Stimulated activated CD8-positive, alpha-beta memory T cell treated with anti-CD3 and anti-CD28 coated beads, Interleukin-7, amount 100 ng/mL, for 1 hour (primary cell): ENCODE measurements around the gene SCN1B.

Experiments used
- DNase-seq, 2 donors: peaks; one replicate each; pipeline ENCODE4 v3.0.0-alpha.2; 2020; ENCODE audit warnings: low read depth in 2 of 2

SCN1B gene

DNA sequence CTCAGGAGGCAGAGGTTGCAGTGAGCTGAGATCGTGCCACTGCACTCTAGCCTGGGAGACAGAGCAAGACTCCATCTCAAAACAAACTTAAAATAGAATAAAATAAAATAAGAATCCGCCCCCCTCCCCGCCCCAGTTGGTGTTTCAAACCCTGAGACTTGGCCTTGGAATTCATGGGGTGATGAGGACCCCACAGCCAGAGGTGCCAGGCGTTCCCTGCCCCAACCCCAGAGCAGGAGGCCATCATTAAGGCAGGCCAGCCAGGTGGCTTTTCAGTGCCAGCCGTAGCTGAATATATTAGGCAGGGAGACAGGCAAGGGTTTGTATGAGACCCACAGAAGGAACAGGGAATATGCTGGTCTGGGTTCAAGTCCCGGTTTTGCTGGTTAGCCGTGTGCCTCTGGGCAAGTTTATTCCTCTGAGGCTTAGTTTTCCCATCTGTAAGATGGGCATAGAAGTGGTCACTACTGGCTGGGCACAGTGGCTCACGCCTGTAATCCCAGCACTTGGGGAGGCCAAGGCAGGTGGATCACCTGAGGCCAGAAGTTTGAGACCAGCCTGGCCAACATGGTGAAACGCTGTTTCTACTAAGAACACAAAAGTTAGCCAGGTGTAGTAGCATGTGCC lies 23.5 kb downstream of the SCN1B start:
- no peak for DNase-seq

DNA sequence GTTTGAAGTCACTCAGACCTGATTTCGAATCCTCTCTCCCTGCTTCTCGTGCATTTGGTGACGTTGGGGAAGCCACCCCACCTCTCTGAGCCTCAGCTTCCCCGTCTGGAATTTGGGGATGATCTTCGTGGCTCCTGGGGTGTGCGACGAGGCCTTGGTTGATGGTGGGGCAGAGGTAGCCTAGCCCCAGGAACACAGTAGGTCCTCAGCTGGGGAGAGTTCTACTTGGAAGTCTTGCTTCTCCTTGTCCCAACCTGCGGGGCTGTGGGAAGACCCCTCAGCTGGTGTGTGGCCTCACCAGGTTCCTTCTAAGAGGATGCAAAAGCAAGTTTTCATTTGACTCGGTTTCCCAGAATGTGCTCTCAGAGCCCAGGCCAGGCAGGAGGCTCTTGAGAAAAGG lies 24.4 kb downstream of the SCN1B start:
- DNase-seq: no peak

DNA sequence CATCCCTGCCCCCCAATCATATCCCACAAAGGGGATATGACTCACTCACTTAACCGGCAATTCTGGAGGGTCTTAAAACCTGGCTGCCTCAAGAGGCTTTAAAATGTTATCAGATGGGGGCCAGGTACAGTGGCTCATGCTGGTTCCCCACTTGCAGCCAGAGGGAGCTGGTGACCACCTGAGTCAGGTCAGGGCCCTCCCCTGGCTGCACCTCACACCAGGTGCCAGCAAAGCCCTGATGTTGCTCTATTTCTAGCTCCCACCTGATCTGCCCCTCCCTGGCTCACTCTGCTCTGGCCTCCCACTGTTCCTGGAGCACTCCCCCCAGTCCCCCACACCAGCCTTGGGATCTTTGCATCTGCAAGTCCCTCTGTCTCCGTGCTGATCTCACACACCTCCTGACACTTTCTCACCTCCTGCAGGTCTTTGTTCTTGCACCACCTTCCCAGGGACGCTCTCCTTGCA lies 25.5 kb downstream of the SCN1B start:
- DNase-seq: no peak

DNA sequence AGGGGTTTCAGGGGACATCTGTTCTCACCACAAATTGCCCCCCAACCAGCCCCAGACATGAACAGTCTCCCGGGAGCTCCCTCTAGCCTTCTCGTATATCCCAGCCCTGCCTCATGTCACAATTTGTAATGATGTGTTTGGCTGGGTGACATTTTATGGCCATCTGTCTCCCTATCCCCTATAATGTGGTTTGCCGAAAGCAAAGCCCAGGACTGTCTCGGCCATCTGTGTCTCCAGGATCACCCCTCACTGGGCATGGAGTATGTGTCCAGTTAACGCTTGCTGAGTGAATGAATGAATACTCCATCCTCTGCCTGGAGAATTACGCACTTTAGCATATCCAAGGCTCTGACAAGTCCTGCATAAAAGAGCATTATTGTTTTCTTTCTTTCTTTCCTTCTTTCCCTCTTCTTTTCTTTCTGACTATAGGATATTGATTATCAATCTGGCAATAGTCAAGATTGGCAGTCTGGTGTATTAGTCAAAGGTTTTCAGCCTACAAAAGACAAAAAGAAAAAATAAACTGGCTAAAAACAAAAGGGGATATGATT lies 26.3 kb downstream of the SCN1B start:
- DNase-seq: no peak

DNA sequence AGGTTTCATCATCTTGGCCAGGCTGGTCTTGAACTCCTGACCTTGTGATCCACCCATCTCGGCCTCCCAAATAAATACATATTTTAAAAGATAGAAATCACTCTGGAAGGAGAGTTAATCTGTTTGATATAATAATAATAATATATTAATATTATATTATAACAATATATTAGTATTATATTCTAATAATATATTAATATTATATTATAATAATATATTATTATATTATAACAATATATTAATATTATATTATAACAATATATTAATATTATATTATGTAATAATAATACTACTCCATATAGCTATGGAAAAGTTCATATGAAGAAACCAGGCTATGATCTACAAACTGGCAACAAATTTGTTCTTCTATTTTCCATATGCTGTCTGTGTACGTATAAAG lies 28.1 kb downstream of the SCN1B start:
- no peak for DNase-seq

DNA sequence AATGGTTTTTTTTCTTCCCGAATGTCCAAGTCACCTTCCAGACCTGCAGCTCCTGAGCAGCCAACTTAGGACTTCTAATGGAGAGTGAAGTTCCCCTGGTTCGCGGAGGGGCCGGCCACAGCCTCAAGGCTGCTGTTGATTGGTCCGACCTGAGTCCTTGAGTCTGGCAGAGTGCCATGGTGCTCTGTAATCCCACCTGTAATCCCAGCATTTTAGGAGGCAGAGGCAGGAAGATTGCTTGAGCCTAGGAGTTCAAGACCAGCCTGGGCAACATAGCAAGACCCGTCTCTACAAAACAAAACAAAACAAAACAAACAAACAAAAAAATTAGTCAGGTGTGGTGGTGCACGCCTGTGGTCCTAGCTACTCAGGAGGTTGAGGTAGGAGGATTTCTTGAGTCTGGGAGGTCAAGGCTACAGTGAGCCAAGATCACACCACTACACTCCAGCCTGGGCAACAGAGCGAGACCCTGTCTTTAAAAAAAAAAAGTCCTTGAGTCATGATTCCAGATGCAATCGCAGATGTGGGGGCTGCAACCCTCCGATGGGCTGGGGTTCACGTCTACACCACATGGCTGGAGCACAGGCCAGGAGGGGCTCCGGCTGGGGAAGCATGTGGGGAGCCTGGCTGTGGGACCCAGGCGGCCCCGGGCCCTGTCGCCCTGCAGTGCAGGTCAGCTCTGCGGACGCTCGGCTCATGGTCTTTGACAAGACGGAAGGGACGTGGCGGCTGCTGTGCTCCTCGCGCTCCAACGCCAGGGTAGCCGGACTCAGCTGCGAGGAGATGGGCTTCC lies 28.9 kb downstream of the SCN1B start:
- no peak for DNase-seq

DNA sequence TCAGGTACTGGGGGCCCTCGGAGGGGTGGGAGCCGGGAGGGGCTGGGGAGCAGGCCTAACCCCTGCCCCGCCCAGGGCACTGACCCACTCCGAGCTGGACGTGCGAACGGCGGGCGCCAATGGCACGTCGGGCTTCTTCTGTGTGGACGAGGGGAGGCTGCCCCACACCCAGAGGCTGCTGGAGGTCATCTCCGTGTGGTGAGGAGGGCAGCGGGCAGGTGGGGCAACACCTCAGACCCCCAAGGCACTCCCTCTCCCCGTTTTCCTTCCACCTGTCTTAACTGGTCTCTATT lies 29.5 kb downstream of the SCN1B start:
- no peak for DNase-seq

DNA sequence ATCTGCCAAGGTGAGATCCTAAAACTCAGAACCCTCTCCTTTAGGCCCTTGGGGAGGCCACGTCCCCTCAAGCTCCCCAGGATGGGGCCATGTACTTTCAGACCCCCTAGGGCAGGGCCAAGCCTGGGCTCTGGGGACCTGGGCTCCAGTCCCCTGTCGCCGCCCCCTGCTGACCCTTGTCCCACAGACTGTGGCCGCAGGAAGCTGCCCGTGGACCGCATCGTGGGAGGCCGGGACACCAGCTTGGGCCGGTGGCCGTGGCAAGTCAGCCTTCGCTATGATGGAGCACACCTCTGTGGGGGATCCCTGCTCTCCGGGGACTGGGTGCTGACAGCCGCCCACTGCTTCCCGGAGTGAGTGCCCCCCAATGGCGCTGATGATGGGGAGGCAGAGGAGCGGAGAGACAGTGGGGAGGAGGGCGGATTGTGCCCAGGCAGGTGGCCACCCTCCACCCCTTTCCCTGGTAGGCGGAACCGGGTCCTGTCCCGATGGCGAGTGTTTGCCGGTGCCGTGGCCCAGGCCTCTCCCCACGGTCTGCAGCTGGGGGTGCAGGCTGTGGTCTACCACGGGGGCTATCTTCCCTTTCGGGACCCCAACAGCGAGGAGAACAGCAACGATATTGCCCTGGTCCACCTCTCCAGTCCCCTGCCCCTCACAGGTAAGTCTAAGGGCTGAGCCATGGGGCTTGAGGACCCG lies 30.0 kb downstream of the SCN1B start:
- no peak for DNase-seq

DNA sequence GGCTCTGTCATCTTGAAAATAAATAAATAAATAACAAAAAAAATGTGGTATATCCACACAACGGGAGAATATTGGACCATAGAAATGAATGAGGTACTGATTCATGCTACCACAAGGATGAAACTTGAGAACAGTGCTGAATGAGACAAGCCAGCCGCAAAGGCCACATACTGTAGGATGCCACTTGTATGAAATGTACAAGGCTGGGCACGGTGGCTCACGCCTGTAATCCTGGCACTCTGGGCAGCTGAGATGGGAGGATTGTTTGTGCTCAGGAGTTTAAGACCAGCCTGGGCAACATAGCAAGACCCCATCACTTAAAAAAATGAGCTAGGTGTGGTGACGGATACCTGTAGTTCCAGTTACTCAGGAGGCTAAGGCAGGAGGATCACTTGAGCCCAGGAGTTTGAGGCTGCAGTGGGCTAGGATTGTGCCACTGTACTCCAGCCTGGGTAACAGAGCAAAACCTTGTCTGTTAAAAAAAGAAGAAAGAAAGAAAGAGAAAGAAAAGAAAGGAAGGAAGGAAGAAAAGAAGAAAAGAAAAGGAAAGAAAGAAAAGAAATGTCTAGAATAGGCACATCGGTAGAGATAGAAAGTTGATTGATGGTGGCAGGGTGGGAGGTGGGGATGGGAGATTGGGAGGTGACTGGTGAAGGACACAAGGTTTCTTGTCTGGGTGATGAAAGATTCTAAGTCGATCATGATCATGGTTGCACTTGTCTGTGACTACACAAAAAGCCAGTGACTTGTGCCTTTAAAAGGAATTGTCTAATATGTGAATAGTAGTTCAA lies 31.5 kb downstream of the SCN1B start:
- DNase-seq: no peak

DNA sequence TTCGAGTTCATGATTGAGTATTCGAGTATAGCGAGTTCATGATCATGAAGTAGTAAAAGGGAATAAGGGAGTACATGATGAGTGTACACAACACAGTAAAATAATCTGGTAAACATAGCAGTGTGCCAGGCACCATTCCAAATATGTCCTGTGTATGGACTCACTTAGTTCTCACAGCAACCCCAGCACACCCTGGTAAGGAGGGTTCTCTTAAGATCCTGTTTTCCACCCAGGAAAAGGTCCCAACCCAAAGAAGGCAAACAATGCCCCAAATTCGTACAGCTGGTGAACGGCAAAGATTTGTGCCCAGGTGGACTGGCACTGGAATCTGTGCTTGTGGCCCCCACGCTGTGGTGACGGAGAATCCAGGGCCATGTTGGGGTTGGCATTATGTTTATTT lies 32.7 kb downstream of the SCN1B start:
- no peak for DNase-seq

DNA sequence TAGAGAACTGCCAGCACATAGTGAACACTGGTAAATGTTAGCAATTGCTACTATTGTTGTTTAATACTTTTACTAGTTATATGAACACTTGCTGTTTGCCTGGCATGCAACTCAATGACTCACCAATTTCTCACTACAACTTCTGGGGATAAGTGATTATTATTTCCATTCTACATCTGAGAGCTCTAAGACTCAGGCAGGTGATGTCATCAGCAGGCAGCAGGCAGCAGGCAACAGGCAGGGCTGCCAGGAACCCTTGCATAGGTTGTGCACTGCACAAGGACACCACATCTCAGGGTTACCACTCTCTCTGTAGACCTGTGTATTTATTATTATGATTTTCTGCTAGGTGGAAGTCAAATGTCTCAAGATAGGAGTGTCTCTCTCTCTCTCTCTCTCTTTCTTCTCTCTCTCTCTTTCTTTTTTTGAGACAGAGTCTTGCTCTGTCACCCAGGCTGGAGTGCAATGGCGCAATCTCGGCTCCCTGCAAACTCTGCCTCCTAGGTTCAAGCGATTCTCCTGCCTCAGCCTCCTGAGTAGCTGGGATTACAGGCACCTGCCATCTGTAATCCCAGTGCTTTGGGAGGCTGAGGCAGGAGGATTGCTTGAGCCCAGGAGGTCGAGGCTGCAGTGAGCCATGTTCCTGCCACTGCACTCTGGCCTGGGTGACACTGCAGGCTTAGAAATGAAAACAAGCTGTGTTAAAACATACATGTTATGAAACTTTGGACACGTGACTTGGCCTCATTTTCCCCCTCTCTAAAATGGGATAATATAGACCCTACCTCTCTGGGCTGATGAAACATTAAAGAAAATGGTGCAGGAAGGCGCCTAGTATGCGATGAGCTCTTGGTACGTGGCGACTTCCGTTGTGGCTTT lies 33.9 kb downstream of the SCN1B start:
- no peak for DNase-seq

DNA sequence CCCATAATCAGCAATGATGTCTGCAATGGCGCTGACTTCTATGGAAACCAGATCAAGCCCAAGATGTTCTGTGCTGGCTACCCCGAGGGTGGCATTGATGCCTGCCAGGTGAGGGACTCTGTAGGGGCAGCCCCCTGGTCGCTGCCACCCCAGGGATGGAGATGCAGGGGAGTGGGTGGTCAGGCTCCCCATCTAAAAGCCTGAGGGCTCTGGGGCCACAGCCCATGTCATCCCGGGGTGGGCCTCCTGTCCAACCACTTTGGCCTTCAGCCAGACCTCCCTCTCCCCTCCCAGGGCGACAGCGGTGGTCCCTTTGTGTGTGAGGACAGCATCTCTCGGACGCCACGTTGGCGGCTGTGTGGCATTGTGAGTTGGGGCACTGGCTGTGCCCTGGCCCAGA lies 35.3 kb downstream of the SCN1B start:
- no peak for DNase-seq

DNA sequence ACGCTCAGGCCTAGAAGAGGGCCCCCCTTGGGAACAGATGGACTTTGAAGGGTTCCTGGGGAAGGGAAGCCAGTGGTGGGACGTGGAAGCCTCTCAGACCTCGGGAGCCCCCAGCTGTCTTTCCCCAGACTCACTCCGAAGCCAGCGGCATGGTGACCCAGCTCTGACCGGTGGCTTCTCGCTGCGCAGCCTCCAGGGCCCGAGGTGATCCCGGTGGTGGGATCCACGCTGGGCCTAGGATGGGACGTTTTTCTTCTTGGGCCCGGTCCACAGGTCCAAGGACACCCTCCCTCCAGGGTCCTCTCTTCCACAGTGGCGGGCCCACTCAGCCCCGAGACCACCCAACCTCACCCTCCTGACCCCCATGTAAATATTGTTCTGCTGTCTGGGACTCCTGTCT lies 35.9 kb downstream of the SCN1B start:
- no peak for DNase-seq

DNA sequence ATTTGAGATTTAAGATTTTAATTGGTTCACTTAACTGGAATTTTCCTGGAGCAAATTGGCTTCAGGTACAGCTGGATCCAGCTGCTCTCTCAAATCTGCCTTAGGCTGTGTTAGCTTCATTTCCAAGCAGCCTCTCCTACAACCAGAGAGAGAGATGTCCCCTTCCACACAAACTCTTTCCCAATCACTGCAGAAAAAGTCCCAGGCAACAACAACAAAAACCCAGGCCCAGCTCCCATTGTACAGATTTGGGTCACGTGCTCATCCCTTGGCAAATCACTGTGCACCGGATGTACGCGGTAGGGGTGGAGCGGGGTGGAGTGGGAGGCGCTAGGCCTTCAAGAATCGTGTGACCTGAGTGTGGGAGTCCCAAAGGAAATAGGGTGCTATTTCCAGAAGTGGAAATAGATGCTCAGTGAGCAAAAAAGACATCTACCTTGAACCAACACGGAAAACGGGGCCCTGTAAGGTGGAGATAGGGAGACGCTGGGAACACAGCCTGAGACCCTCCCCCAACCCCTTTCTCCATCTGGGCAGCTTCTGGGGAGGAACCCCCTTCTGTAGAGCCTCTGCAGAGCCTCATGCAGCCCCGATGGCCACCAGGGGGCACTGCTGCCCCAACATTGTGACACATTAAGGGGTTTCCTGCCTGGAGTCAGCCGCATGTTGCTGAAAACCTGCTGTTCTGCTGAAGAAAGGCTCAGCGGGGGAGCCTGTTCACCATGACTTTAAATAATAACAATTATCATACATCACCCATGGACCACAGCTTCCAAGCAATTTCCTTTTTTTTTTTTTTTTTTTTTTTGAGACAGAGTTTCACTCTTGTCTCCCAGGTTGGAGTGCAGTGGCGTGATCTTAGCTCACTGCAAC lies 36.7 kb downstream of the SCN1B start:
- peak; percentile 69 to 83 for DNase-seq

DNA sequence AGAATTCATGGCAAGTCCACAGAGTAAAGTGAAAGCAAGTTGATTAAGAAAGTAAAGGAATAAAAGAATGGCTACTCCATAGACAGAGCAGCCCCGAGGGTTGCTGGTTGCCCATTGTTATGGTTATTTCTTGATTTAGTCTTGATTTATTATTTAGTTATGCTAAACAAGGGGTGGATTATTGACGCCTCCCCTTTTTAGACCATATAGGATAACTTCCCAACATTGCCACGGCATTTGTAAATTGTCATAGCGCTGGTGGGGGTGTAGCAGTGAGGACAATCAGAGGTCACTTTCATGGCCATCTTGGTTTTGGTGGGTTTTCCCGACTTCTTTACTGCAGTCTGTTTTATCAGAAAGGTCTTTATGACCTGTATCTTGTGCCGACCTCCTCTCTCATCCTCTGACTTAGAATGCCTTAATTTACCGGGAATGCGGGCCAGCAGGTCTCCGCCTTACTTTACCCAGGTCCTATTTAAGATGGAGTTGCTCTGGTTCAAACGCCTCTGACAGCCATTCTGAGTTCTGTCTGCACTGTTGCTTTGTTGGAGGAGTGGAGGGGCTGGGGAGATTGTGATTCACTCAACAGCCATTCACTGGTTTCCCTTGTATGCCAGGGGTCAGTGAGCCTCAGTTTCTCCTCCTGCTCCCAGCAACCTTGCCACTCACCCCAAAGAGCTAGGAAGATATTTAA lies 38.8 kb downstream of the SCN1B start:
- DNase-seq: no peak

DNA sequence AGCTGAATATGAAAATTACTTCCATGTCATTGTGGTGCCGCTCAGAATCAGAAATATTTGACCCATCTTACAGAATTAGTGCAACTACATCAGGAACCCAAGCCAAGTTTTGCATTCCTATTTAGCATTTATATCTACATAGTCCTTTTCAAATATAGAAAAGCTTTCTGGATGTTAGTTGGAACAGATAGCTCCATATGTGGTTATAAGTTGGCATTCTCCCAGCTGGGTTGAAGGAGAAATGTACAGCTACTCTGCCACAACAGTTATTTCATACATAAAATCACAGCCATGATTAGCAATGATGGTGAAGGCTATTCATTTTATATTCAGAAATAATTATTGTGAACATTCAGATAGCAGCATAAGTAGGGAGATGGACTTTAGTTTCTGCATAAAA lies 39.4 kb downstream of the SCN1B start:
- no peak for DNase-seq

DNA sequence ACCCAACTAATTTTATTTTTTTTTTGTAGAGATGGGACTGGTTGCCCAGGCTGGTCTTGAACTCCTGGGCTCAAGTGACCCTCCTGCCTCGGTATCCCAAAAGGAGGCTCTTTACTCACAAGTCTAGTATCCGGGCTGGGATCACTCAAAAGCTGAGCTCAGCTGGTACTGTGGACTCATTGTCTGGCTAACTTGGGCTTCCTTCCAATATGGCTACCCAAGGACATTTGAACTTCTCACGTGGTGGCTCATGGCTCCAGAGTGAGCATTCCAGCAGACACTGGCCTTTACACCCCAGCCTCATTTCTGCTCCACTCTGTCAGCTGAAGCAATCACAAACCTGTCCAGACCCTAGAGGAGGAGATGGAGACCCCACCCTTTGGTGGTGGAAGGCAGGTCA lies 40.2 kb downstream of the SCN1B start:
- DNase-seq: no peak

DNA sequence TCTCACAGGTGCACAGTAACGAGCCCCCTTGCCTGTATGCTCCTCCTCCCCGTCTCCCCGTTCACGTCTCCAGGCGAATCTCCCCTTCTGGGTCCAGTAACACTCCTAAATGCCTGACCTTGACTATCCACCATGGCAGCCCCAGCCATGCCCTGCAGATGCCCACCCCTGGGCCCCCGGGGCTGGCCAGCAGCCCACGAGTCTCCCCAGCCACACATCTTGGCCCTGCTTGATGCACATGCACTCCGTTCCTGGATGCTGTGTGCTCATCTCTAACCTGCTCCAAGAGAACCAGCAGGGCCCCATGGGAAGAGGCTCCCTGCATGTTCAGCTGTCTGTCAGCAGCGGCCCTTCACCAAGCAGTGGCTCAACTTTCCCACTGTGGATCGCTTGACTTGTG lies 43.2 kb downstream of the SCN1B start:
- DNase-seq: no peak

DNA sequence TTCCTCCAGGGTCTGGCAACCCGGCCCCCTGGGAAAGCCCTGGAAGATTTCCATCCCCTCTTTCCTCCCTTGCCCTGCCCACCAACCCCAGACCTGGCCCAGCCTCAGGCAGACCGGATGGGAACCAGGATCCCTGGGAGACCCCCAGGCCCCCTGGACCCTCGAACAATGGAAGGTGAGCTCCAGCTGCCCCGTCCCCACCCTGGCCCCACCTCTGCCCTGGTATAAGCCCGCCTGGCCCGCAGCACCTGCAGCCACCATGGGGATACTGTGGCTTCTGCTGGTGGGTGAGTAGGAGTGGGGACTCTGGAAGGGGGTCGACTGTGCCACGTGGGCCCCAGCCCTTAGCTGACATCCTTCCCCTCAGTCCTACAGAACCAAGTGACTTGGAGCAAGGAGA lies 43.7 kb downstream of the SCN1B start:
- DNase-seq: no peak
